ENCODE measurements around the gene CRELD1. TPM values are rescaled to one million over a fixed set of nuclear protein-coding genes. Genes with fewer than 3 reads are reported as not detected.

Gene CRELD1
- total RNA-seq, 1 donor from 2014 or later: 54.3 TPM

- Histone ChIP-seq H3K36me3 (peaks cover 11% of the 10 kb centered on the region), H3K9me3 (no peaks in the 10 kb centered on the region), H3K4me1 (peaks cover 3% of the 10 kb centered on the region), H3K27ac (no peak overlapping the region), H3K27me3 (ENCODE audit: low read depth) (no peaks in the 10 kb centered on the region), H3K4me3 (no peak overlapping the region)
- no peak for DNase-seq
- no peak for ATAC-seq
- intact Hi-C loops (cut with DNase I): no loop called here
- no peak for TF ChIP-seq CTCF (IDR thresholded peaks at IDR 0.05)
These were observed 23.6 kb downstream of the CRELD1 start for GRCh38 chr3:9957214-9957613.

- intact Hi-C loops (cut with DNase I): no loop called here
- H3K27me3 ChIP-seq (ENCODE audit: low read depth): no peaks in the 10 kb centered on the region
- ATAC-seq (no peak), DNase-seq (no peak)
- H3K9me3 ChIP-seq: no peaks in the 10 kb centered on the region
- no peak for TF ChIP-seq CTCF (IDR thresholded peaks at IDR 0.05)
- H3K36me3 ChIP-seq: peaks cover 75% of the 10 kb centered on the region
- no peaks in the 10 kb centered on the region for H3K4me1 ChIP-seq
- no peak overlapping the region for H3K4me3 ChIP-seq
- H3K27ac ChIP-seq: no peak overlapping the region
These were observed 31.7 kb downstream of the CRELD1 start for GRCh38 chr3:9965200-9965875.

- intact Hi-C loops (cut with DNase I): no loop called here
- Histone ChIP-seq H3K4me1 (no peaks in the 10 kb centered on the region), H3K27me3 (ENCODE audit: low read depth) (no peaks in the 10 kb centered on the region), H3K36me3 (peaks cover 83% of the 10 kb centered on the region), H3K9me3 (no peaks in the 10 kb centered on the region), H3K27ac (no peak overlapping the region), H3K4me3 (no peak overlapping the region)
- no peak for TF ChIP-seq CTCF (IDR thresholded peaks at IDR 0.05)
- DNase-seq: no peak
- ATAC-seq: no peak
These were observed 33.2 kb downstream of the CRELD1 start for GRCh38 chr3:9966841-9967240.

- ATAC-seq (peak in 1 of 2 donors; percentile 45), DNase-seq (no peak)
- intact Hi-C loops (cut with DNase I): no loop called here
- H3K4me1 ChIP-seq: no peaks in the 10 kb centered on the region
- peaks cover 85% of the 10 kb centered on the region for H3K36me3 ChIP-seq
- no peaks in the 10 kb centered on the region for H3K9me3 ChIP-seq
- TF ChIP-seq CTCF (IDR thresholded peaks at IDR 0.05): no peak
- no peak overlapping the region for H3K4me3 ChIP-seq
- no peaks in the 10 kb centered on the region for H3K27me3 ChIP-seq (ENCODE audit: low read depth)
- no peak overlapping the region for H3K27ac ChIP-seq
These were observed 36.0 kb downstream of the CRELD1 start for GRCh38 chr3:9969632-9970019.

GRCh38 chr3:9970020-9970652 lies 36.5 kb downstream of the CRELD1 start:
- H3K27me3 ChIP-seq (ENCODE audit: low read depth): no peaks in the 10 kb centered on the region
- ATAC-seq (peak; percentile 77 to 88), DNase-seq (no peak)
- no peak for TF ChIP-seq CTCF (IDR thresholded peaks at IDR 0.05)
- no peaks in the 10 kb centered on the region for H3K9me3 ChIP-seq
- intact Hi-C loops (cut with DNase I): no loop called here
- H3K4me3 ChIP-seq: no peak overlapping the region
- peaks cover 87% of the 10 kb centered on the region for H3K36me3 ChIP-seq
- peak overlapping the region; percentile 25 for H3K27ac ChIP-seq
- H3K4me1 ChIP-seq: no peaks in the 10 kb centered on the region

Measured in lower lobe of right lung (tissue), 2 donors.